GM12864 (cell line): Measurements from ENCODE around the gene GIPR.

ENCODE experiments used
- DNase-seq: peaks from one replicate; pipeline ENCODE4 v3.0.0-alpha.2; 2011; ENCODE audit warnings: low read depth
- H3K4me3 ChIP-seq: 2 replicates; pipeline ENCODE4 v1.5.1; 2011; ENCODE audit warnings: mild to moderate bottlenecking, low read depth, low read length, control low read depth
- CTCF ChIP-seq: IDR thresholded peaks from 2 replicates; pipeline ENCODE4 v1.5.1; 2011; ENCODE audit warnings: low read depth, mild to moderate bottlenecking, moderate library complexity, low read length, control low read depth, inconsistent platforms; ENCODE audit errors: missing control alignments

GIPR gene

GRCh38 chr19:45632468-45633196, 35.4 kb upstream of the GIPR start:
- no peak overlapping the region for H3K4me3 ChIP-seq
- TF ChIP-seq CTCF, result no peak
- DNase-seq, result no peak

- H3K4me3 ChIP-seq, result no peak overlapping the region
- no peak for DNase-seq
- no peak for TF ChIP-seq CTCF
Measured at GRCh38 chr19:45636275-45636674, 31.7 kb upstream of the GIPR start.

GRCh38 chr19:45636902-45637301, 31.1 kb upstream of the GIPR start:
- no peak overlapping the region for H3K4me3 ChIP-seq
- no peak for DNase-seq
- no peak for TF ChIP-seq CTCF

GRCh38 chr19:45637890-45638667, 29.9 kb upstream of the GIPR start:
- DNase-seq, result no peak
- H3K4me3 ChIP-seq, result peak overlapping the region; percentile 79
- TF ChIP-seq CTCF, result no peak

GRCh38 chr19:45638930-45639729, 28.9 kb upstream of the GIPR start, which contains the start of gene EML2:
Gene EML2, minus strand, starts transcription at chr19:45639397. Its CDS starts 21 bp downstream, at chr19:45639376.
- H3K4me3 ChIP-seq, result peak within 1 kb of the TSS; percentile 79
- no peak for DNase-seq
- peak; percentile 61 for TF ChIP-seq CTCF

GRCh38 chr19:45640849-45641273, 27.2 kb upstream of the GIPR start:
- H3K4me3 ChIP-seq, result peak overlapping the region; percentile 62
- no peak for TF ChIP-seq CTCF
- no peak for DNase-seq
